GM21390 (cell line): ENCODE data around the gene THSD4.
"Not testable (repeated sequence)": the region's sequence is repeated elsewhere in the genome, so short reads cannot be mapped to it uniquely, and the experiment has no call there.

Experiments used
- ATAC-seq: cut with Tn5 transposase; IDR thresholded peaks from one replicate; pipeline ENCODE4 v1.9.1; 2021; ENCODE audit not compliant: unreplicated experiment

Gene THSD4

DNA sequence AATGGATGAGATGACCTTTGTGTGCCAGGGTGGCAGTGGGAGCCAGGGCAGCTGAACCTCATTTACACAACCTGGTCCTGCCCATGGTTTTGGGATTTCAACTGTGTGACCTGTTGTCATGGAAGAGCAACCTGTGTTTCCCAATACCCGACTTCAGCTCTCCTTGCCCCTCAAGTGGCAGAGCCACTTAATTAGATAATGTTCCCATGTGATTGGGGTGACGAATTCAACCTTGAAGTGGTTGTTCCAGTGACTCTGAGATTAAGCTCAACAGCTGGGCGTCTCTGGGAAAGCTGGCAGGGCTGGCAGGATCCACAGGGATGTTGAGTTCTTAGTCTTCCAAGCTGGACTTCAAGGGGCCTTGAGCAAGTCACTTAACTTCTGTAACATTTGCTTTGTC is 71.0 kb downstream of the THSD4 start:
- no peak for ATAC-seq

DNA sequence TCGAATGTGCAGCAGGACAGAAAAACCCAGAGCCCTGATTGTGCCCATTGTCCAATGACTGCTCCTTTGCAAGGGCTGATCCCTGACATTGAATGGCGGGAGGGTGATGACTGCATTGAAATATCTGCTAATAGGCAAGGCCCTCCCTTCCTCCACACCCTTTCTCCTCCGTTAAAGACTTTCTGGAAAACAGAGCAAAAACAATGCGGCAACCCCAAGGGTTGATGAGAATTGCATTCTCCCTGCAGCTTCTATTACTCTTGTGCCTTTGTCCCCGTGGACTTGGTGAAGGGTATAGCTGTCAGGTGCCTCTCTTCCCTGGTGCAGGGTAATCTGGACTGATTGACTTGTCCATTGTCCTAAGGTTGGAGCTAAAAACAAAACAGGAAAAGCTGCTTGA is 71.8 kb downstream of the THSD4 start:
- no peak for ATAC-seq

GRCh38 chr15:71187526-71187925 is 72.3 kb downstream of the THSD4 start:
- ATAC-seq = no peak

GRCh38 chr15:71189718-71190117 is 74.4 kb downstream of the THSD4 start:
- ATAC-seq = no peak

GRCh38 chr15:71191296-71191695 is 76.0 kb downstream of the THSD4 start:
- no peak for ATAC-seq

DNA sequence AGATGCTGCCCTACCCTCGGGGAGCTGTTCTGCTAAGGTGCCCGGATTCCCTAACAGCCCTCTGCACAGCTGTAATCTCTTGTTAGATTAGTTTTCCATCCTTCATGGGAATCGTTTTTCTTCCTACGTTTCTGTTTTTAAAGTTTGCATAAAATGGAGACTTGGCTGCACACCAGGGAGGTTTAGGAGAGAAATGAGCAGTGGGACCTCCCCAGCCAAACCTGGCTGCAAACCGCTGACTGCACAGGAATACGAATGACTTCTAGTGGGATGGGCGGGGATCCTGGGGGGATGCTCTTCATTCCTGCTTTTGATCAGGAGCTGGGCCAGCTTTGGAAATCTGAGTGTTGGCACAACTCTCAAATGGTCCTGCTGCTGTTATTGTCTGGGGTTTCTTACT is 77.5 kb downstream of the THSD4 start:
- ATAC-seq = no peak

DNA sequence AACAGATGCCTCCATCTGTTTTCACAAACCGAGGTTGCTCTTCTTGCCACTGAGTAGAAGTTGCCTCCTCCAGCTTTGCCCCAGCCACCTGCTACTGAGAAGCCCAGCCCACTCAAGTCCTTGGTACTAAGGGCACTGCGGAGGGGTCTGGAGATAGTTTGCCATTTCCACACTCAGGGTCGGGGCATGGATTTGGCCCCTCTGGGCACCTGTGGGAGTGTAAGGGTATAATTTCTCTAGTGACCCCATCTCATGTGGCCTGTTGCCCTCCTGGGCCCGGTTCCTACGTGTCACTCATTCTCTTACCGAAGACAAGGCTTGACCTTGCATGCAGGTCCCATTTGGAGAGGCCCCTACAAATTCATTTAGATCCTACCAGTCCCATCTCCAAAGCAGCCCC is 79.0 kb downstream of the THSD4 start:
- no peak for ATAC-seq

GRCh38 chr15:71195242-71195641 is 80.0 kb downstream of the THSD4 start:
- ATAC-seq = no peak

GRCh38 chr15:71197620-71198019 is 82.3 kb downstream of the THSD4 start:
- ATAC-seq = no peak

GRCh38 chr15:71198846-71199245 is 83.6 kb downstream of the THSD4 start:
- no peak for ATAC-seq

- no peak for ATAC-seq
These were observed 84.4 kb downstream of the THSD4 start for GRCh38 chr15:71199384-71200351.

GRCh38 chr15:71201477-71201876 is 86.2 kb downstream of the THSD4 start:
- ATAC-seq = no peak

DNA sequence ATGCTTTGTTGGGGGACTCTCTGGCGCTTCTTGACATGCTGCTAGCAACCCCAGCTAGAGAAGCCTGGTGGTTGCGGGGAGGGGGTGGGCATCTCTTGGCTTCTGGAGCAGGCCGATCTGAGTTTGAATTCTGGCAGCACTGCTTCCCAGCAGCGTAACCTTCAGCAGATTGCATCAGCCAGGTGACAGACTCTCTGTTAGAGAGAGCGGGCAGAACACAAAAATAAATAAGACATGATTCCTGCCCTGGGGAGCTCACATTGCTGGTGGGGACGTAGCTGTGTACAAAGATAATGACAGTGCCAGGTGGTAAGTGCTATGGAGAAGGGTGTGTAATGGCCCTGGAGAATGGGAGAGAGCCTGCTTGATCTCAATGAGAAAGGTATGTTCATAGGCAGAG is 87.4 kb downstream of the THSD4 start:
- ATAC-seq = no peak

GRCh38 chr15:71203586-71204474 is 88.6 kb downstream of the THSD4 start:
- ATAC-seq = no peak

- no peak for ATAC-seq
These were observed 91.9 kb downstream of the THSD4 start for GRCh38 chr15:71207141-71207540.

DNA sequence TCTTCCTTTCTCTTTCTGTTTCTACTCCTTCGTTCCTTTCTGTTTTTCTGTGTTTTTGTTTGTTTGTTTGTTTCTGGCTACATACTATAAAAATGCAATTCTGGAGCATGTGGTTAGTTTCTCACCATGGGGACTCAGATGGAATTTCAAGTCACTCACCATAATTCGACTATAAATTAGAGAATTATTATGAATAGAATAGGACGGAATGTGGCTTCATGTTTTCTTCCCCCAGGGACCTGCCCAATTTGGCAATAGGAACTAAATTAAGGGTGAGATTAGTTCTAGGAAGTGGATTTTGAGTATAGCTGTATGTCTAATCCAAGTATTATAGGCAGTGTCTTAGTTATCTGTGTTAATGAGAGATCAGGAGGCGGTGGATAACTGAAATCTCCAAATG is 96.9 kb downstream of the THSD4 start:
- ATAC-seq = no peak

GRCh38 chr15:71213943-71214342 is 98.7 kb downstream of the THSD4 start:
- ATAC-seq = not testable (repeated sequence)

DNA sequence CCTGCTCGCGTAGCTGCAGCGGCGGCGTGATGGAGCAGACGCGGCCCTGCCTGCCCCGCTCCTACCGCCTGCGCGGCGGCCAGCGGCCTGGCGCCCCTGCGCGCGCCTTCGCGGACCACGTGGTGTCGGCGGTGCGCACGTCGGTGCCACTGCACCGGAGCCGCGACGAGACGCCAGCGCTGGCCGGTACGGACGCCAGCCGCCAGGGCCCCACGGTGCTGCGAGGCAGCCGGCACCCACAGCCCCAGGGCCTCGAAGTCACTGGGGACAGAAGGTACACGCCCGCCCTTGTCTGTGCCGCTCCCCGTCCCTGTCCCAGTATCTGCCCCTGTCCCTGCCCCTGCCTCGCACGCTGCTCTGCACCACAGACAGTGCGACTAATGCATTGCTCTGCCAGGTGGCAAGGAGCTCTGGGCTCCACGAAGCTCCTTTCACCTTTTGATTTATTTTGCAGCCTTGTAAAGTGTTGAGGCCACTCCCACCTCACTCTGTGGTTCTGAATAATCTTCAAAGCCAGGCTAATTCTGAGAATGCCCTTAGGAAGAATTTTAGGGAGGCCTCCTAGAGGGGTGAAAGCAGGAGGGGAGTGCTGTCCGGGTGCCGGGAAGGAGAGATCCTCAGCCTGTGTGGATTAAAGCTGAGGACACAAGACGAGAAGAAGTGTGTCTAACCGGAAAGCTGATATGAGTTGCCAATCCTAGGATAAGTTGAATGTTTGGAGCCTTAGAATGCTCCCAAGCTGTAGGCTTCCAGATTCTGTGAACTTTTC is 100.0 kb downstream of the THSD4 start:
- ATAC-seq = no peak

- ATAC-seq = no peak
These were observed 103.1 kb downstream of the THSD4 start for GRCh38 chr15:71218272-71218805.

DNA sequence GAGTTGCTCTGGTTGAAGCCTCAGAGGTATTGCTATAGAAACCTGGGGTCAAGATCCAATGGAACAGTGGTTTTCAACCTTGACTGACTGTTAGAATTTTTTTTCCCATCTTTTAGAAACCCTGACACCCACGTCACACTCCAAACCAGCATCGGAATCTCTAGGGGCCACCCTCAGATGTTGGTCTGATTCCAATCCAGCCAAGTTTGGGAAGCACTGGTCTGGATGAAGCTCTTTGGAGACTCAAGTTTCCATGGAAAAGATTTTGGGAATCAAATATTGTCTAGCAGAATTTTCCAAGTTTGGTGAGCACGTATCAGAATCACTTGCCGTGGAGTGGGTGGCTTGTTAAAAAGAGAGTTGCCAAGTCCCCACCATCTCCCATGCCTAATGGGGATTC is 103.8 kb downstream of the THSD4 start:
- ATAC-seq = no peak

DNA sequence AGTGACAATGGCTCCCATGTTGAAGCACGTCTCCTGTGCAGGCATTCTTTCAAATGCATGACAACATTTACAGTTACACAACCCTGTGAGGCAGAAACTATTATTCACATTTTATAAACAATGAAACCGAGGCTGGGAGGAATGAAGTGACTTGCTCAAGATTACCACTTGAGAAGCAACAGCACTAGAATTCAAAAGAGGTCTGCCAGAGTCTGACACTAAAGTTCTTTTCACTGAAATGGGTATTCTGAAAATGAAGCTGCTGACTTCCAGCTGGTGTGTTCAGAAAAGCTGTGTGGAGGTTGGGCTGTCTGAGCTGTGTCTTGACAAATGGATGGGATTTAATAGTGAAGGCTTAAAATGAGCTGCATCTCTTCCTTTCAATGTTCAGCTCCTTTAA is 104.4 kb downstream of the THSD4 start:
- ATAC-seq = no peak
